Loucy (cell line): Measurements from ENCODE around the gene TOE1.

Experiments
- H2AFZ ChIP-seq: fragments of 200-600 bp; sonication (generic); 2 replicates; pipeline ENCODE4 v1.6.0; 2016; ENCODE audit warnings: antibody characterized with exemption, mild to moderate bottlenecking, low read length, moderate library complexity
- H3F3A ChIP-seq: fragments of 200-600 bp; 2 replicates; pipeline ENCODE4 v1.6.0; 2016; ENCODE audit warnings: antibody characterized with exemption, low read depth, mild to moderate bottlenecking
- H3K27me3 ChIP-seq: fragments of 200-600 bp; sonication (generic); 2 replicates; pipeline ENCODE4 v1.6.1; 2014; ENCODE audit warnings: low read length, mild to moderate bottlenecking; ENCODE audit not compliant: insufficient read depth, poor library complexity, severe bottlenecking
- H3K36me3 ChIP-seq: fragments of 200-600 bp; sonication (generic); 2 replicates; pipeline ENCODE4 v1.6.1; 2016; ENCODE audit warnings: low read length; ENCODE audit not compliant: insufficient read depth
- H3K4me1 ChIP-seq: fragments of 200-600 bp; sonication (generic); 2 replicates; pipeline ENCODE4 v1.5.1; 2014; ENCODE audit warnings: low read length, mild to moderate bottlenecking; ENCODE audit not compliant: insufficient read depth, poor library complexity, severe bottlenecking
- H3K4me2 ChIP-seq: fragments of 200-600 bp; sonication (generic); 2 replicates; pipeline ENCODE4 v1.6.0; 2014; ENCODE audit warnings: antibody characterized with exemption, low read length, low read depth, mild to moderate bottlenecking; ENCODE audit not compliant: poor library complexity, severe bottlenecking
- H3K4me3 ChIP-seq: fragments of 200-600 bp; sonication (generic); 2 replicates; pipeline ENCODE4 v1.5.1; 2014; ENCODE audit warnings: low read length, mild to moderate bottlenecking, mixed read lengths; ENCODE audit not compliant: poor library complexity, severe bottlenecking
- H3K79me2 ChIP-seq: fragments of 200-600 bp; sonication (generic); 2 replicates; pipeline ENCODE4 v1.6.1; 2014; ENCODE audit warnings: low read length; ENCODE audit not compliant: insufficient read depth
- H3K9ac ChIP-seq: fragments of 200-600 bp; sonication (generic); 2 replicates; pipeline ENCODE4 v1.6.0; 2014; ENCODE audit warnings: mild to moderate bottlenecking, low read depth, low read length, moderate library complexity; ENCODE audit not compliant: poor library complexity, severe bottlenecking
- H3K9me2 ChIP-seq: fragments of 200-600 bp; sonication (generic); replicated peaks from 2 replicates; pipeline ENCODE4 v1.6.1; 2016; ENCODE audit warnings: low read depth, low read length, mixed read lengths
- H3K9me3 ChIP-seq: fragments of 200-600 bp; sonication (generic); 2 replicates; pipeline ENCODE4 v1.6.1; 2014; ENCODE audit warnings: mild to moderate bottlenecking, antibody characterized with exemption, low read length, low read depth; ENCODE audit not compliant: insufficient read depth
- H4K20me1 ChIP-seq: fragments of 200-600 bp; sonication (generic); 2 replicates; pipeline ENCODE4 v1.6.0; 2014; ENCODE audit warnings: antibody characterized with exemption, low read length, mild to moderate bottlenecking; ENCODE audit not compliant: insufficient read depth, poor library complexity, severe bottlenecking
- EZH2phosphoT487 ChIP-seq: fragments of 200-600 bp; IDR thresholded peaks from 2 replicates; pipeline ENCODE4 v1.6.1; 2018; ENCODE audit warnings: antibody characterized with exemption, mild to moderate bottlenecking, moderate library complexity, borderline replicate concordance
- TF ChIP-seq, protein P1 (sequence below): fragments of 200-600 bp; sonication (generic); conservative IDR thresholded peaks from 2 replicates; pipeline ENCODE4 v1.5.1; 2014; ENCODE audit warnings: mild to moderate bottlenecking, antibody characterized with exemption, low read length

The TOE1 gene

GRCh38 chr1:45348609-45348965 is 8.6 kb downstream of the TOE1 start:
- H2AFZ ChIP-seq: no peak overlapping the region
- H3K9me3 ChIP-seq: no peaks in the 10 kb centered on the region
- no peak overlapping the region for H3K4me3 ChIP-seq
- H3K4me1 ChIP-seq: peaks cover under 1% of the 10 kb centered on the region
- peaks cover 28% of the 10 kb centered on the region; the same call in 1 of the 2 replicates for H3K36me3 ChIP-seq
- peaks cover 1% of the 10 kb centered on the region for H4K20me1 ChIP-seq
- TF ChIP-seq, protein P1, sequence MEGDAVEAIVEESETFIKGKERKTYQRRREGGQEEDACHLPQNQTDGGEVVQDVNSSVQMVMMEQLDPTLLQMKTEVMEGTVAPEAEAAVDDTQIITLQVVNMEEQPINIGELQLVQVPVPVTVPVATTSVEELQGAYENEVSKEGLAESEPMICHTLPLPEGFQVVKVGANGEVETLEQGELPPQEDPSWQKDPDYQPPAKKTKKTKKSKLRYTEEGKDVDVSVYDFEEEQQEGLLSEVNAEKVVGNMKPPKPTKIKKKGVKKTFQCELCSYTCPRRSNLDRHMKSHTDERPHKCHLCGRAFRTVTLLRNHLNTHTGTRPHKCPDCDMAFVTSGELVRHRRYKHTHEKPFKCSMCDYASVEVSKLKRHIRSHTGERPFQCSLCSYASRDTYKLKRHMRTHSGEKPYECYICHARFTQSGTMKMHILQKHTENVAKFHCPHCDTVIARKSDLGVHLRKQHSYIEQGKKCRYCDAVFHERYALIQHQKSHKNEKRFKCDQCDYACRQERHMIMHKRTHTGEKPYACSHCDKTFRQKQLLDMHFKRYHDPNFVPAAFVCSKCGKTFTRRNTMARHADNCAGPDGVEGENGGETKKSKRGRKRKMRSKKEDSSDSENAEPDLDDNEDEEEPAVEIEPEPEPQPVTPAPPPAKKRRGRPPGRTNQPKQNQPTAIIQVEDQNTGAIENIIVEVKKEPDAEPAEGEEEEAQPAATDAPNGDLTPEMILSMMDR: no peak
- TF ChIP-seq EZH2phosphoT487: no peak
- no peaks in the 10 kb centered on the region for H3F3A ChIP-seq
- no peaks in the 10 kb centered on the region for H3K27me3 ChIP-seq
- no peak overlapping the region for H3K9ac ChIP-seq
- no peak overlapping the region for H3K4me2 ChIP-seq
- peaks cover 12% of the 10 kb centered on the region for H3K79me2 ChIP-seq
- no peaks in the 10 kb centered on the region for H3K9me2 ChIP-seq

DNA sequence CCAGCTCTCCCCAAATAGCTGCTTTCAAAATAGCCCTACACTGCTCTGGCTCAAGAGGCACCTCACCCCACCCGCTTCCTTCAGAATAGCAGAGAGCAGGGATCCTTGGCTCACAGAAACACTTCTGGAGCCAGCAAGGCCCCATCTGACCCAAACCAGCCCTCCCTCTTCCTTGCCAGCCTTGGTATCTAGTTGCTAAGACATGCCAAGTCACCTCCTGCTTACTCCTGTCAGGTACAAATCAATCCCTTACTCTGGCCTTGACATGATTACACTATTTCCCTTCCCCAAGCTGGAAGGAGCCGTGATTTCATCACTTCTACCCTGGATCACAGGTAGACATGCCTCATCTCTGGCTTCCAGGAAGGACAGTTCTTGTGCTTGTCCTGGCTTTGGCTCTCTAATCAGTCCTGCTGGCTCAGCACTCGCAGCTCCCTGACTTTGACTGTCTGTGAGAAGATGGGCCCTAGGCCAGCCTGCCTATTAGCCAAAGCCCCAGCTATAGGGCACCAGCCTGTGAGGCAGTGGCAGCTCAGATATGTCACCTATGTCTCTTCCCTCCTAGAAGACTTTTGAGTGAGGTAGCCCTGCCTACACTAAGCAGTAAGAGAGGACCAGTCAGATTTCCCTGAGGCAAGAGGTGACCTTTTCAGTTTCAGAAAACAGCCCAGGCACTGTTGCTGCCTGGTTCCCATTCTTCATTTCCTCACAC is 9.2 kb downstream of the TOE1 start:
- H3K9me2 ChIP-seq: no peaks in the 10 kb centered on the region
- H3F3A ChIP-seq: no peaks in the 10 kb centered on the region
- H3K9me3 ChIP-seq: no peaks in the 10 kb centered on the region
- H3K36me3 ChIP-seq: peaks cover 23% of the 10 kb centered on the region; the same call in 1 of the 2 replicates
- H2AFZ ChIP-seq: no peak overlapping the region
- no peaks in the 10 kb centered on the region for H3K4me1 ChIP-seq
- H3K79me2 ChIP-seq: peaks cover 7% of the 10 kb centered on the region; the same call in 1 of the 2 replicates
- no peaks in the 10 kb centered on the region for H4K20me1 ChIP-seq
- no peaks in the 10 kb centered on the region for H3K27me3 ChIP-seq
- H3K4me3 ChIP-seq: no peak overlapping the region
- no peak for TF ChIP-seq EZH2phosphoT487
- TF ChIP-seq, protein P1: no peak
- no peak overlapping the region for H3K9ac ChIP-seq
- no peak overlapping the region for H3K4me2 ChIP-seq

- no peaks in the 10 kb centered on the region for H3K9me2 ChIP-seq
- no peaks in the 10 kb centered on the region for H3K79me2 ChIP-seq
- no peak overlapping the region for H2AFZ ChIP-seq
- H3K9ac ChIP-seq: no peak overlapping the region
- no peak overlapping the region for H3K4me3 ChIP-seq
- peaks cover 3% of the 10 kb centered on the region; the same call in 1 of the 2 replicates for H3K36me3 ChIP-seq
- no peak overlapping the region for H3K4me2 ChIP-seq
- H3K4me1 ChIP-seq: no peaks in the 10 kb centered on the region
- no peaks in the 10 kb centered on the region for H3F3A ChIP-seq
- H3K27me3 ChIP-seq: no peaks in the 10 kb centered on the region
- TF ChIP-seq, protein P1: no peak
- no peak for TF ChIP-seq EZH2phosphoT487
- no peaks in the 10 kb centered on the region for H3K9me3 ChIP-seq
- no peaks in the 10 kb centered on the region for H4K20me1 ChIP-seq
Measured at GRCh38 chr1:45351508-45351907, 11.5 kb downstream of the TOE1 start.
